ENCODE data around the gene AKAP5.

- no peak for TF ChIP-seq TCF12 (IDR thresholded peaks at IDR 0.05; ENCODE audit: low read depth)
- TF ChIP-seq MAX (IDR thresholded peaks at IDR 0.05): no peak
- TF ChIP-seq REST (IDR thresholded peaks at IDR 0.05; ENCODE audit: low read depth): no peak
- TF ChIP-seq TAF1 (IDR thresholded peaks at IDR 0.05; ENCODE audit: low read depth): no peak
- no peak for TF ChIP-seq EP300 (IDR thresholded peaks at IDR 0.05; ENCODE audit: borderline replicate concordance)
- TF ChIP-seq FOXM1 (IDR thresholded peaks at IDR 0.05; ENCODE audit: borderline replicate concordance, low read depth): no peak
These were observed 48.9 kb upstream of the AKAP5 start for GRCh38 chr14:64416348-64416932.

All from Ishikawa (cell line).